ENCODE measurements around the gene DNAJC7.
"Not testable (repeated sequence)": the region's sequence is repeated elsewhere in the genome, so short reads cannot be mapped to it uniquely, and the experiment has no call there.

DNAJC7 gene

DNA sequence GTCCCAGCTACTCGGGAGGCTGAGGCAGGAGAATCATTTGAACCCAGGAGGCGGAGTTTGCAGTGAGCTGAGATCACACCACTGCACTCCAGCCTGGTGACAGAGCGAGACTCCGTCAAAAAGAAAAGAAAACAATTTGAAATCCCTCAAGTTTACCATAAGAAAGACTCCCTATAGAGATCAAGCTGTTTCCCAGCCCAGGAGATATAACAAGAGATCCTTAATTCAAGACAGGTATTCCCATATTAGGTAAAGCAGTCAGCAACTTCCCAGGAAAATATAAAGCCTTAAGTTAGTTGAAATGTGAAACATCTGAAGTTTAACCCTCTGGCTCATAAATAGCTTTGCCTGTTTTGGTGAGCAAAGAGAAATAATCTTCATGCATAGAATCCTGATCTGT, 4.9 kb downstream of the DNAJC7 start:
- DNase-seq (ENCODE audit: low spot score): not testable (repeated sequence)

DNA sequence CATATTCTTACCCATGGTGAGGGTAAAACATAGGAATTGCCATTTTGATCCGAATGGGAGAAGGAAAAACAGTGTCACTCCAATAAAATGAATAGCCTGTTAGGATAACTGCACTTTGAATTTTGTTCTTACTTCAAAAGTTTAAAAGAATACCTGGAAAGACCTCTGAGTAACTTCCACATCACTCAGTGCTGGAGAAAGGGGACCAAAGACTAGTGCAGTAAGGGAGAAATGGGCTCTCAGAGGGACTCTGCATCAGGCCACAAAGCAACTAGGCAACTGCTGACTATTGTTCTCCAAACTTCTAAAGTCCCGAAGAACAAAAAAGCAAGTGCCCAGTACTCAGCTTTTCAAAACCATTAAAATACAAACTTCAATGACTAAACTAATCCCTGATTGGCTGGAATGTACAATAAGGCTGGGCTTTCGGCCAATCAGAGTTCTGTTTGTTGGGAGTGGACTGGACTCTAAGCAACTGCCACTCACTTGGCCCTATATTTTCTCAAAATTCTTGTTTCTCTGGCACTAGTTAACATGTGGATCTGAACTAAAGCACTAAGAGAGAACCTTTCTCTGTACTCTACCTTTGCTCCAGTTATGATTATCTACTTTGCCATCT, 6.2 kb downstream of the DNAJC7 start:
- no peak for DNase-seq (ENCODE audit: low spot score)

DNA sequence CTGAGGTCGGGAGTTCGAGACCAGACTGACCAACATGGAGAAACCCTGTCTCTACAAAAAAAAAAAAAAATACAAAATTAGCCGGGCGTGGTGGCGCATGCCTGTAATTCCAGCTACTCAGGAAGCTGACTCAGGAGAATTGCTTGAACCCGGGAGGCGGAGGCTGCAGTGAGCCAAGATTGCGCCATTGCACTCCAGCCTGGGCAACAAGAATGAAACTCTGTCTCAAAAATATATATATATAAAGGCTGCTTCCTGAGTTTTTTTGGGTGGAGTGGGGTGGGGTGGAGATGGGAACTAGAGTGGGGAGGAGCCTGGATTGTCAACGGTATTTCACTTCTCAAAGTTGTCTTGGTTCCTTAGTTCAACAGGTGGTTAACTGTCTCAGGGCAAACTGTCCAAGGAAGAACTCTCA, 7.0 kb downstream of the DNAJC7 start:
- DNase-seq (ENCODE audit: low spot score): not testable (repeated sequence)

DNA sequence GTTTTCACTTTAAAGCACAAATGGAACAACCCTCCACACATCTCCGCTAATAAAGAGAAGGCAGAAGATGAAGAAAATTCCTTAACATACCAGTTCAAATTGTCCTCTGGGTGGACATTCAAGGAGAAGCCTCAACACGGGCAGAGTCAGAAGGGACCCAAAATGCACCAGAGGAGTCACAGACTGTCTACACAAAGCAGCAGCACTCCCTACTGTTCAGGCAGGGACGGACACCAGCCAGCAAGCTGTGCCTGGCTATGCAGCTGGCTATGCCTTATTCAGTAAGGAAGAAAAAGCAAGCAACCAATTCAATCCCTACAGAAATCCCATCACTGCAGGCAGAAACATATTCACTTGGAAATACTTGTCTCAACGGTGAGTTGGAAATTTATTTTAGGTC, 8.1 kb downstream of the DNAJC7 start:
- DNase-seq (ENCODE audit: low spot score): no peak

DNA sequence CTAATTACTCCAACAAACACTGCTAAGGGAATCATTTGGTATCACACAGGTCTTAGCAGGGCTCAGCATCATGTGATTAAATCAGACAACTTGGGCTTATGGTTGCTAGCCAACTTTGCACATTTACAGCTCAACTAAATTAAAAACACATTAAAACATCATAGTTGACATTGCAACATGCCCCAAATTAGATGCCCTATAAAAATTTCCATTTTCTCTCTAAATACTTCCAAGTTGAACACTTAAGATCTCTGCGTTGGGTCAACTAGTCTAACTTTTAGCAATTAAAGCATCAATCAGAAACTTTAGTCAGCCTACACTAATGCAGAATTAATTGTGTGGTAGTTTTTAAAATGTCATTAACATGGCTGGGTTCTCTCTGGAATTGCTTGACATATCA, 12.1 kb downstream of the DNAJC7 start:
- DNase-seq (ENCODE audit: low spot score): no peak

DNA sequence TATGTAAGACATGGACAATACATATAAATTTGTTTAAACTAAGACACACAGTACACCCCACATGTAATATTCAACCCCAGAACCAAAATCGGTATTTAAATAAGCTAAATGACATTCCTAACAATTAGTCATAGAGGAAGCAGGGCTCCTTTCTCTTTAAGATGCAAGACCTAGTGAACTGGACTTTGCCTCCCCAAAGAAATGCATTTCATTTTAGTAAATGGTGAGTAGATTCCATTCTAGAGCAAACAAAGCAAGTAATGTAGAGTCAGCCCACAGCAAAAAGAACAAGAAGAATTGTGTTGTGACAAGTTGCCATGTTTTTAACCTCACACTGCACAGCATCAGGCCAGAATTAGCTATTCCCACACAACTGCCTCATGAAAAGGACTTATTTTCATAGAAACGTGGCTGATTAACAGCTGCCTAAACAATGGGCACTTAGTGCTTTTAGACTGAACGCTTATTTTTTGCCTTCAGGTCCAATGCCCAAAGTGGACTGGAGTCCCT, 14.4 kb downstream of the DNAJC7 start:
- no peak for DNase-seq (ENCODE audit: low spot score)

DNA sequence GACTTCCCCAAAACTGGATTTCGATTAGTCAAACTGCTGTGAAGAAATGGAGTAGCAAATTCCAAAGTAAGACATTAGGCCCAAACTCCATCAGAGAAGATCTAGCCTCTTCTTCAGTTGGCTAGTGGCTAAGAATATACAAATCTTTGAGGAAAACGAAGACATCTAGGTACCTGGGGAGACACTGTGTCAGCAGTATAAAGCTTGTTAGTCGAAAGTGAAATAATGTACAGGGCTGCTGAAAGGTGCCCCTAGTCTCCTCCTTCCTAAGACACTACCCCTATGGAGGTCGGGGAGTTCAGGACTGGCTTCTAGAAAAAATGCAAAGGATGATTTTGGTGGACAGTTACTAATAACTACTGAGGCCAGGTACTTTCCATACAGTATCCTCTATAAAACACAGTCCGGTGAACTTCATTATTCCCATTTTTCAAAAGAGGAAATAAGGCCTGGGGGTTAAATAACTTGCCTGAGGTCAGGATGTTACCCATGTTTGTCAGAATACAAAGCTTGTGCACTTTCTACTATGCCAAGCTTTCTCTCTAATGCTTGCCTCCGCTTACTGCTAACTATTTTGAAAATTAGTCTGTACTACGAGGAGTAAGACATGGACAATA, 15.0 kb downstream of the DNAJC7 start:
- DNase-seq (ENCODE audit: low spot score): no peak

DNA sequence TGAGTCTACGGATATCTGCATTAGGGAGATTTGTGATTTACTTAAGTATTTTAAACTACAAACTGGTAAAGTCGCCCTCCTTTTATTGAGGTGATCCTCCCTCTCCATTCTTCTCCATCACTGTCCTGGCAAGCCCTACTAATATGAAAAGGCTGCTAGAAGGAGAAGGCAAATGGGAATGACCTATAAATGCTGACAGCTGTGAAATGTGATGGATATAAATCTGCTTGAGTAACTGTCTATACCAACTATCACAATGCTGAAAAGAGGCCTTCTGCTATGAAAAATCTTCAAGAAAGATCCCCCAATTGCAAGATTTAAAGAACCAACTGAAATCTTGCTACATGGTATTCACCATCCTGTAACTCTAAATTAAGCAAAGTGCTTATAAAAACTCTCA, 15.5 kb downstream of the DNAJC7 start:
- DNase-seq (ENCODE audit: low spot score): no peak

DNA sequence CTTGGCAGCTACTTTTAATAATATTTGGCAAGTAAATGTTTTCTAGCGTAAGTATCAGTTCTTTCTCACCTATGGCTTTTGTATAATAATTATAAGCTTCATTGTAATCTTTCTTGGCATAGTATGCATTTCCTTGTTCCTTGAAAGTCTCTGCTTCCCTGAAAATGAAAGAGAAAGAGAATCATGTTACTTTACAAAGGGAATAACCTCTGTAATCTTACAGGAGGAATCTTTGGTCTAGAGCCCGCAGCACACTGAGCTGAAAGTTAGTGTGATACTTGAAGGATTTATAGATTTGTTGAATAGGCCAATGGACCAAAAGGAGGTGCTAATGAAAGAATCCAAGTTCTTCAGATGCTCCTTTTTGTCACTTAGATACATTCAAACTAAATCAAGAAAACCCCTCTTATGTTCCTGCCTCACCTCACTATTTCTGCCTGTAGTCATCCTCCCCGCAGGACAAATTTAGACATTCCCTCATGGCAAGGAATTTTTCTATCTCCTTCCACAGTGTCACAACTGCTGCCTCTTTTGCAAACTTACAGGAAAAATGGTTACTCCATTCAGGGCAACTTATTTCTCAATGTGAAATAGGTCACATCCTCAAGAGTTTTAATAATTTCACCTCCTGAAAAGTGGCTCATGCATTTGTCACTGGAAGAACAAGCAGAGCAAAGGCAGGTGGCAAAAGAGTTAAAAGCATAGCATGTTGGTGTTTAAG, 16.7 kb downstream of the DNAJC7 start:
- no peak for DNase-seq (ENCODE audit: low spot score)

DNA sequence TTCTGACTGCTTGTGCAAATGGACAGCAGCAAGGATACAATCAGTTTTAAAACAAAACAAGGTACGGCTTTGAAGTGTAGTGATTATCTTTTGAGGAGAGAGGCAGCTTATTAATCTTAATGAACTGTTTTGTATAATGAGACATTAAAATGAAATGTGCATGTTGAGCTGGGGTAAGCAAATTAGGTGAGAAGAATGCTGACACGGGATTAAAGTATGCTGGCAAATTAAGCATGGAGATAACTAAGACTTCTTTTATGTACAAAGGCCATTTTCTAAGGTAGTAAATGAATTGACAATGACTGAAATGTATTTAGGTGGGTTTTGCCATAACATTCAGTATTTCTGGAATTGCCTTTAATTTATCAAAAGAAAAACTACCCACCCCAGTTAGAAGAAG, 18.7 kb downstream of the DNAJC7 start:
- DNase-seq (ENCODE audit: low spot score): no peak

DNA sequence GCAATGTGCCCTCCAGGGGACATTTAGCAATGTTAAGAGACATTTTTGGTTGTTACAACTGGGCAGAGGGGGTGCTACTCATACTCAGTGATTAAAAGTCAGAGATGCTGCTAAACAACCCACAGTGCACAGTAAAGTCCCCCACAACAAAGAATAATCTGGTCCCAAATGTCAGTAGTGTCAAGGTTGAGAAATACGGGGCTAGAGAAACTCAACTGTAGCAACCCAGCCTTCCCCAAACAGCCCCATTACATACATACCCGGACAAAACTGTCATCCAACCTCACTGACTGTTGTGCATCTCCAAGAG, 20.4 kb downstream of the DNAJC7 start:
- DNase-seq (ENCODE audit: low spot score): no peak

DNA sequence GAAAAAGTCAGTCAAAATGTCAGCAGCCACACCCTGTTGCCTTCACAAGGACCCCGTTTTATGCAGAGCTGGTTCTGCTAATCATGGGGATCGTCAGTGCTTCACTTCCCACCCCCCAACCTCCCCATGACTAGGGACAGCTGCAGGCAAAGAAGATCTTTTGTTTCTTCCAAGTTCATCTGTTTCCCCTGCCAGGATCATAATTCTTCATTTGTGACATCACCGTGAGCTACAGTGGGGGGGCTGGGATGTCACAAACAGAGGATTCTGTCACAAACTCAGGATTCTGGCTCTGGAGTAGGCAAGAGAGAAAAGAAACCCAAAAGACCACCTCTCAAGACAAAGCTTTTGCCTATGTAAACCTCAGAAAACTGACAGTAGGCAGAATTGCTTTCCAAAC, 24.7 kb downstream of the DNAJC7 start:
- no peak for DNase-seq (ENCODE audit: low spot score)

DNA sequence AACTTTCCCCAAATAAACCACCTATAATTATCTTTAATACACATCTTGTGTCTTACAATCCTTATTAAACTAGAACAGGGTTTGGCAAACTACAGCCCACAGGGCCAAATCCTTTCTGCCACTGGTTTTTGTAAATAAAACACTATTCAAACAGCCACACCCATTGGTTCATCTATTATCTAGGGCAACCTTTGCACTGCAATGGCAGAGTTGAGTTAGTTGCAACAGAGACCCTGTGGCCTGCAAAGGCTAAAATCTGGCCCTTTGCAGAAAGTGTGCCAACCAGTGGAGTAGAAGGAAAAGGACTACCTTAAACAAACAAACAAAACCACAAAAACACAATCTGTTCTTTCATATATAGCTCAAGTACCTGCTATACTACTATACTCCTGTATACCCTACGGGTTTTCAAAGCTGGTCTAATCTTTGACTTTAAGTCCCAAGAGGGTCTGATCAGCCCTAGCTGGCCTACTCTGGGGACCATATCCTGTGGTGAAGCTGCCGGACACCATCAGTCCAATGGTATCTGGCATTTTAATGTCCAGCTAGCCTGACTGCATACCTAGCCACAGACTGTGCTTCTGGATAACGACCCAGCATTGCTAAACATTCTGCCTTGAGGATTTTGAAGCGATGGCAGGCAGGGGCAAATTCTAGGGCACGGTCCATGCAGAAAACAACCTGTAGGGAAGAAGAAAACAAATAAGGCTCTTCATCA, 27.4 kb downstream of the DNAJC7 start:
- DNase-seq (ENCODE audit: low spot score): no peak

DNA sequence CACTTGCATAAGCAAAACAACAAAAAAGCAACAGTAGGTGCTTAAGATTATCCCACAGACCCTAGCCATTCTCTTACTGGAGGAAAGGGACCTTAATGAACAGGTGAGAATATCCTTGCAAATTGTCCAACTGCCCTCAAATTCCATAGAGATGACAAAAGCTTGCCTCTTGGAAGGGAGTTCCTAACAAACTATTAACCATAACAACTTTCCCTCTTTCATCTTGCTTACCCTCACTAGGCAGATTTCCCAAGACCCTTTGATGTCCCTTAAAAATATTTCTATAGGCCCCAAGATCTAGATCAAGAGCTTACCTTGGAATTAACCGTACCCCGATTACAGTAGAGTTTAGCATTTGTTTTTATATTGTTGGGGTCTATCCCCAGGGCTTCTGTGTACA, 28.8 kb downstream of the DNAJC7 start:
- DNase-seq (ENCODE audit: low spot score): no peak

DNA sequence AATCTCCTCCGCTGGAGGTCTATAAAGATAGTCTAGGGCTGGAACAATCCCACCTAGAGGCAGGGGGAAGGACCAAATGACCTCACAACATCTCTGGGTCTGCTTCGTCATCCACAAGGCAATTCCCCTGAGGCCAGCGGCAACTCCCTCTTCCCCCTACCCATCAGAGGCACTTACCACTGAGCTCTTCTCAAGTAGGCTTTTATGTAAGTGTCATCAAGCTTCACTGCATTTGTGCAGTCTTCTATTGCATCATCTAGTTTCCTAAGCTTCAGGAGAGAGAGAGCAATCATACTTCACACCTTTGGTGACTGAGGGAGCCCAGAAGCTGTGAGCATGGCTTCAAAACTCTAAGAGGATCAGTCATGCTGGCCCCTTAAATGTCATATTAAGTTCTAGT, 29.6 kb downstream of the DNAJC7 start:
- DNase-seq (ENCODE audit: low spot score): no peak

DNA sequence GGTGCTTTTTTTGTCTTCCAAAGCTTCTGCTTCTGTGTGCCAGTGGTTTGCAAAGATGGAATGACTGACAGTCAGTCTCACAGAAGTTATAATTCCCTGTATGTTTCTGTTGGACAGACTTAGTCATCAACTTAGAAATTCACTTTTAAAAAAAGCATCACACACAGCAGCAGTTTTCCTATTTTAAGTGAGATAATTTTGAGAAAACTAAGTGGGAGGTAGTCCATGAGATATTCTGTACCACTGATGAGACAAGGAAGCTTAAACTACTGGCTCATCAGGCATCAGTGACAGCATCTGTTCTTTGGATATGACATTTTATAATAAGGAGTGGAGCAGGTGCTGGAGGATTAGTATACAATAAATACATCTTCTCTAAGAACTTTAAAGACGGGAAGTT, 30.6 kb downstream of the DNAJC7 start:
- DNase-seq (ENCODE audit: low spot score): no peak

DNA sequence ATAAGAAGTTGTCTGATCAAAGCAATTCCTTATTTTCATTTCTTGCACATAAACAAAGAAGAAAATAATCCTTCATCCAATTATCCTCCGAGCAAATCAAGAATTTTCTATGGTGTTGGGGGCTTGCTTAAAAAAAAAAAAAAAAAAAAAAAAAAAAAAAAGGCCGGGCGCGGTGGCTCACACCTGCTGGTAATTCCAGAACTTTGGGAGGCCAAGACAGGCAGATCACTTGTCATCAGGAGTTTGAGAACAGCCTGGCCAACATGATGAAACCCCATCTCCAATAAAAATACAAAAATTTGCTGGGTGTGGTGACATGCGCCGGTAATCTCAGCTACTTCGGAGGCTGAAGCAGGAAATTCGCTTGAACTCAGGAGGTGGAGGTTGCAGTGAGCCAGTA, 31.3 kb downstream of the DNAJC7 start:
- DNase-seq (ENCODE audit: low spot score): no peak

DNA sequence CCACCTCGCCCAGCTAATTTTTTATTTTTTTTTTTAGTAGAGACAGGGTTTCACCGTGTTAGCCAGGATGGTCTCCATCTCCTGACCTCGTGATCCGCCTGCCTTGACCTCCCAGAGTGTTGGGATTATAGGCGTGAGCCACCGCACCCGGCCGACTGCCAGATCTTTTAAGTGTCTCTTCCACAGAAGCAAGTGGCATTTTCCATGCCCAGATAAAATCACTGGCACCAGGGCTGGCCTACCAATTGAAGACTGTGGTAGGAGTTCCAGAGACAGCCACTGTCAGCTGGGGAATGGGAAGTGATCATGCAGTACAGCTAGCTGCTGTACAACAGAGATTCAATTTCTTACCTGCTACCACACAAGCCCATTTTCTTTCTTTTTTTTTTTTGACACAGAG, 32.8 kb downstream of the DNAJC7 start:
- DNase-seq (ENCODE audit: low spot score): no peak

DNA sequence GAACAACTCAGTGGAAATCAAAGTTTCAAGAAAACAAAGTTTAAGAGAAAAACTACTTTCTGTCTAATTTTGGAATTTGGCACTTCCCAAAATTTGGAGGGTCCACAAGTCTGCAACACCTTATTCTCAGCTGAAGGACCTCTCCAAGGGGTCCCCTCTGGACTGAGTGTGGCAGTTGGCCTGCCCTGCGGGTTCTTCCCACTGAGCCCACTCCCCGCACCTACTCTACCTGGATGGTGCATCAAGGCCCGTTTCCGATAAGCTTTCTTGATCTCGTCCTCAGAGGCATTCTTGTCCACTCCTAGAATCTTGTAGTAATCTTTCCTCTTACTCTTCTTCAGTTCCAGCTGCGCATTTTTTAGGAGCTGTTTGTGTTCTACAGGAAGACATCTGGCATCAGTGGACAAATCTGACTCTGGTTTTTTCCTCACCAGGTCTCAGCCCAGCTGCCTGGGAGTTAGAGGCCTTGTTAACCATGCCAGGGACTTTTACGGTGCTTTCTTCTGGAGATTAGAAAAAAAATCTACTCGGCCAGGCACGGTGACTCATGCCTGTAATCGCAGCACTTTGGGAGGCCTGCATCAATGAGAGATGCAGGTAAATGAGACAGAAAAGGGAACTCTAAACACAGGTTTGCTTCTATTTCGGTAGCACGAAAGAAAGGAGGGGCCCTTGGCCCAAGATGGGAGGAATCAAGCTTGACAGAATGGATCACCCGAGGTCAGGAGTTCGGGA, 35.0 kb downstream of the DNAJC7 start:
- DNase-seq (ENCODE audit: low spot score): no peak

DNA sequence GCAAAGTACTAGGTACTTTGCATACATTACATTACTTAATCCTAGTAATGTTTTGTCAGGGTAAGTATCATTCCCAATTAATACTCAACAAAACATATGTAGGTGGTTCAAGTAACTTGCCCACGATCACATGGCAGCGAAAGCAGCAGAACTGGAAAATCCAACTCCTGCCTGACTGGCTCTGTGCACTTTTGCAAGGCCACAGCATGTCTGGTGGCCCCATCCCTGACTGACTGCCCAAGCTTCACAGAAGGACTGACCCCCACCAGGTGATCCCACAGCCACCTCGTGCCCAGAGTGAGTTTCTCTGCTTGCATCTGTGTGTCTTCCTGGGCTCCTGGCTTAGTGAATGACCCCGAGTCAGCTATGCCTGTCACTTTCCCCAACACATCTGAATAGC, 39.2 kb downstream of the DNAJC7 start:
- no peak for DNase-seq (ENCODE audit: low spot score)

DNA sequence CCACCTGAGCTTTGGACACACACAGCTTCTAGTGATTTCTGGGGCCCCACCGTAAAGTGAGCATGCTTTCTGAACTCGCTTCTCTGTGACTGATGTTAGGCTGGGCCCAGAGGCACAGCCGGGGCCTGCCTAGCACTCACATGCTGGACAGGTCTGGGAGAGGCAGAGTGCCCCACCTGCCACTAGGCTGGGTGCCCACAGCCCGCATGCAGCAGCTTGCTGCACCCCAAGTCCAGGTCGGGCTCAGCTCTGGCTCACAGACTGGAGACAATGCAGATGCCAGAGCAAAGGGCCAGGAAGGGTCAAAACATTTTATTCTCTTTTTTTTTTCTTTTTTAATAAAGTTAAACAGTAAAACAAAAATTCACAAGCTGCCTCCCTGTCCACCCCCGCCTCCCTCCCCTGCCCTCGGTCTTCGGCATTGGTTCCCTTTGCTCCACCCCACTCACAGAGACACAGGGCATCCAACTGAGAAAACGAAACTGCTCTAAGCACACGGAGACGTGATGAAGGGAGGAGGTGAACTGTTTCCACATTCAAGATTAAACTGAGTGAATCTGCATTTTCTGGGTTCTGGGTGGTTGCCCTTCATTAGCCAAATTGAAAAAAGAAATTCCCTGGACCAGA, 41.0 kb downstream of the DNAJC7 start:
- no peak for DNase-seq (ENCODE audit: low spot score)

All from SK-N-DZ (cell line).